Measurements from ENCODE around the gene IGFBP4. TPM values are rescaled to one million over a fixed set of nuclear protein-coding genes. Genes with fewer than 3 reads are reported as not detected.

The IGFBP4 gene
- total and polyA plus RNA-seq, 2 donors (not counting 1 experiment from before 2014, with no cell fraction given): 436 to 1,130 TPM

DNA sequence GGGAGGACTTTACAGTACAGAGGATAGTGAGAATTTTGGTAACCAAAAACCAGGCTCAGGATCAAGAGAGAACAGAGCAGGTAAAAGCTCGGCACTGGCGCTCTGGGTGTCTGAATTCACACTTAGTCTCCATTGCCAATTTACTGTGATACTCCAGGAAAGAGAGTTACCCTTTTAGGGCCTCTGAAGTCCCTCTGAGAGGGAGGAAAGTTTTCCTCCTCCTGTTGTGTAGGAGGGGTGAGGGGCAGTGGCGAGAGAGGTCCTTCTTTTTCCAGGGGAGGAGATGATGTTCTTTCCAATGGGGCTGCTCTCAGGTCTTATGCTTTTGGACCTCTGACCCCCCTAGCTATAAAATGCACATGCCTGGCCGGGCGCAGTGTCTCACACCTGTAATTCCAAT lies 63.5 kb downstream of the IGFBP4 start:
- Histone ChIP-seq H3K36me3 (ENCODE audit: control insufficient read depth, insufficient read depth, low read length) (no peaks in the 10 kb centered on the region), H3K9ac (ENCODE audit: insufficient read depth, low read length) (no peak overlapping the region), H3K79me2 (ENCODE audit: control insufficient read depth, insufficient read depth, low read length) (no peaks in the 10 kb centered on the region), H2AFZ (ENCODE audit: low read length) (no peak overlapping the region), H3K4me3 (replicated peaks in 1 of 4; ENCODE audit: control extremely low read depth in 1 of 4, insufficient read depth in 1 of 4, low read depth in 3 of 4, low read length in 4 of 4) (no peak overlapping the region), H3K4me1 (ENCODE audit: control insufficient read depth, extremely low read depth, insufficient read depth, low read length) (peaks cover 4% of the 10 kb centered on the region), H3K27ac (ENCODE audit: insufficient read depth, low read length) (no peak overlapping the region), H3K27me3 (ENCODE audit: control insufficient read depth, insufficient read depth, low read length) (peaks cover 3% of the 10 kb centered on the region), H3K9me3 (ENCODE audit: control insufficient read depth, insufficient read depth, low read depth, low read length) (no peaks in the 10 kb centered on the region), H3K4me2 (ENCODE audit: extremely low read depth, insufficient read depth, low read length) (no peak overlapping the region), H4K20me1 (ENCODE audit: control insufficient read depth, extremely low read depth, insufficient read depth, low read length) (no peaks in the 10 kb centered on the region)
- no peak for DNase-seq (ENCODE audit: low read depth in 2 of 2)
- no peak for TF ChIP-seq EZH2 (IDR thresholded peaks at IDR 0.05; ENCODE audit: low read length, missing control alignments)
- TF ChIP-seq, protein P1, sequence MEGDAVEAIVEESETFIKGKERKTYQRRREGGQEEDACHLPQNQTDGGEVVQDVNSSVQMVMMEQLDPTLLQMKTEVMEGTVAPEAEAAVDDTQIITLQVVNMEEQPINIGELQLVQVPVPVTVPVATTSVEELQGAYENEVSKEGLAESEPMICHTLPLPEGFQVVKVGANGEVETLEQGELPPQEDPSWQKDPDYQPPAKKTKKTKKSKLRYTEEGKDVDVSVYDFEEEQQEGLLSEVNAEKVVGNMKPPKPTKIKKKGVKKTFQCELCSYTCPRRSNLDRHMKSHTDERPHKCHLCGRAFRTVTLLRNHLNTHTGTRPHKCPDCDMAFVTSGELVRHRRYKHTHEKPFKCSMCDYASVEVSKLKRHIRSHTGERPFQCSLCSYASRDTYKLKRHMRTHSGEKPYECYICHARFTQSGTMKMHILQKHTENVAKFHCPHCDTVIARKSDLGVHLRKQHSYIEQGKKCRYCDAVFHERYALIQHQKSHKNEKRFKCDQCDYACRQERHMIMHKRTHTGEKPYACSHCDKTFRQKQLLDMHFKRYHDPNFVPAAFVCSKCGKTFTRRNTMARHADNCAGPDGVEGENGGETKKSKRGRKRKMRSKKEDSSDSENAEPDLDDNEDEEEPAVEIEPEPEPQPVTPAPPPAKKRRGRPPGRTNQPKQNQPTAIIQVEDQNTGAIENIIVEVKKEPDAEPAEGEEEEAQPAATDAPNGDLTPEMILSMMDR (conservative IDR thresholded peaks at IDR 0.05 in 1 of 2, IDR thresholded peaks at IDR 0.05 in 1 of 2; ENCODE audit: low read depth in 1 of 2, low read length in 2 of 2): no peak

Other genes starting within 250 kb of the IGFBP4 start
- gene WIPF2, start 224.1 kb upstream of the IGFBP4 start, total RNA-seq: 4.6 and 7.6 TPM in 2 replicates
- 9.1 and 11.1 TPM in 2 replicates for gene WIPF2, start 224.1 kb upstream of the IGFBP4 start, polyA plus RNA-seq
- 1.3 and 4.5 TPM in 2 replicates for gene CDC6, start 155.6 kb upstream of the IGFBP4 start, total RNA-seq
- 16.3 and 45.4 TPM in 2 replicates for gene CDC6, start 155.6 kb upstream of the IGFBP4 start, polyA plus RNA-seq
- gene RARA, start 134.3 kb upstream of the IGFBP4 start, total RNA-seq: 7.8 and 10.5 TPM in 2 replicates
- gene RARA, start 134.3 kb upstream of the IGFBP4 start, polyA plus RNA-seq: 7.0 and 7.6 TPM in 2 replicates
- 3.9 and 4.3 TPM in 2 replicates for gene GJD3, start 78.7 kb upstream of the IGFBP4 start, total RNA-seq
- 0.16 and 0.99 TPM in 2 replicates for gene GJD3, start 78.7 kb upstream of the IGFBP4 start, polyA plus RNA-seq
- 4.9 and 41.6 TPM in 2 replicates for gene TOP2A, start 25.6 kb upstream of the IGFBP4 start, total RNA-seq
- 39.2 and 122 TPM in 2 replicates for gene TOP2A, start 25.6 kb upstream of the IGFBP4 start, polyA plus RNA-seq
- under 0.01 TPM in 1 of 2 replicates, not detected in the other for gene TNS4, start 58.2 kb downstream of the IGFBP4 start, total RNA-seq
- 0.01 and 0.05 TPM in 2 replicates for gene TNS4, start 58.2 kb downstream of the IGFBP4 start, polyA plus RNA-seq
- under 0.01 TPM in 1 of 2 replicates, not detected in the other for gene CCR7, start 122.0 kb downstream of the IGFBP4 start, total RNA-seq
- gene CCR7, start 122.0 kb downstream of the IGFBP4 start, polyA plus RNA-seq: 0.07 and 0.10 TPM in 2 replicates
- gene SMARCE1, start 204.4 kb downstream of the IGFBP4 start, total RNA-seq: 75.6 and 86.5 TPM in 2 replicates
- 93.8 and 103 TPM in 2 replicates for gene SMARCE1, start 204.4 kb downstream of the IGFBP4 start, polyA plus RNA-seq
- under 0.01 and 0.33 TPM in 2 replicates for gene KRT222, start 221.7 kb downstream of the IGFBP4 start, total RNA-seq
- gene KRT222, start 221.7 kb downstream of the IGFBP4 start, polyA plus RNA-seq: 0.05 TPM in 1 of 2 replicates, not detected in the other